Loucy (cell line): ENCODE data around the gene CGB2.

ENCODE experiments used
- CTCF ChIP-seq: fragments of 200-600 bp; sonication (generic); conservative IDR thresholded peaks from 2 replicates; pipeline ENCODE4 v1.5.1; 2014; ENCODE audit warnings: mild to moderate bottlenecking, antibody characterized with exemption, low read length
- EZH2phosphoT487 ChIP-seq: fragments of 200-600 bp; IDR thresholded peaks from 2 replicates; pipeline ENCODE4 v1.6.1; 2018; ENCODE audit warnings: antibody characterized with exemption, mild to moderate bottlenecking, moderate library complexity, borderline replicate concordance

- TF ChIP-seq CTCF (no peak), EZH2phosphoT487 (no peak)
Observed at GRCh38 chr19:49080392-49080791, 48.7 kb downstream of the CGB2 start.
